SU-DHL-6 (cell line): ENCODE data around the gene HOXA10.

Source experiments
- EZH2phosphoT487 ChIP-seq: fragments of 200-600 bp; sonication (generic), shearing (Covaris generic); conservative IDR thresholded peaks from 2 replicates; pipeline ENCODE4 v1.6.1; 2018; ENCODE audit warnings: mild to moderate bottlenecking, antibody characterized with exemption, low read length, moderate library complexity, mixed read lengths
- TF ChIP-seq, protein P1 (sequence below): fragments of 200-600 bp; sonication (generic); IDR thresholded peaks from one replicate; pipeline ENCODE4 v1.5.1; 2017; ENCODE audit warnings: antibody characterized with exemption, mild to moderate bottlenecking, low read length, moderate library complexity; ENCODE audit not compliant: insufficient read depth, poor library complexity, severe bottlenecking

DNA sequence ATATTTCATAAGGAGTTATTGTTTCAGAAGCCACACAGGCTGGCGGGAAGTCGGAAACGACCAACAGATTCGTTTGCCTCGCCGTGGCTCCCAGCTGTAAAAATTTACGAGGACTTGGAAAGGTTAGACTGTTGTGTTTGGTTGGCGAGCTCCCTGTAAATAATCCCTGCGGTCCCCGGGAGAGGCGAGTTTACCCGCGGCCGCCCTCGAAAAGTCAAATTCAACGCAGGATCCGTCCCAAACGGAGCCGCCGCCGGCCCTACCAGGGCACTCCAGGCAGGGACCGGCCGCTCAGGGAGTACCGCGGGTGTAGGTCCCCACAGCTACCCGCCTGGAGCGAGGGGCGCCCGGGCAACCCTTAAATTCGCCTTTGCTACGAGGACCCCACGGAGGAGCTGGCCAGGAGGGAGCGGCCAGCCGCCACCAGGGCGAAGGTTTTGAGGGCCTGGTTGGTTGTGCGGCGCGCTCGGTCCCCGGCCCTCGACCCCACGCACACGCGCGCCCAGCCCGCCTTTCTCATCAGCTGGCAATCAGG lies 8.1 kb downstream of the HOXA10 start:
- TF ChIP-seq, protein P1, sequence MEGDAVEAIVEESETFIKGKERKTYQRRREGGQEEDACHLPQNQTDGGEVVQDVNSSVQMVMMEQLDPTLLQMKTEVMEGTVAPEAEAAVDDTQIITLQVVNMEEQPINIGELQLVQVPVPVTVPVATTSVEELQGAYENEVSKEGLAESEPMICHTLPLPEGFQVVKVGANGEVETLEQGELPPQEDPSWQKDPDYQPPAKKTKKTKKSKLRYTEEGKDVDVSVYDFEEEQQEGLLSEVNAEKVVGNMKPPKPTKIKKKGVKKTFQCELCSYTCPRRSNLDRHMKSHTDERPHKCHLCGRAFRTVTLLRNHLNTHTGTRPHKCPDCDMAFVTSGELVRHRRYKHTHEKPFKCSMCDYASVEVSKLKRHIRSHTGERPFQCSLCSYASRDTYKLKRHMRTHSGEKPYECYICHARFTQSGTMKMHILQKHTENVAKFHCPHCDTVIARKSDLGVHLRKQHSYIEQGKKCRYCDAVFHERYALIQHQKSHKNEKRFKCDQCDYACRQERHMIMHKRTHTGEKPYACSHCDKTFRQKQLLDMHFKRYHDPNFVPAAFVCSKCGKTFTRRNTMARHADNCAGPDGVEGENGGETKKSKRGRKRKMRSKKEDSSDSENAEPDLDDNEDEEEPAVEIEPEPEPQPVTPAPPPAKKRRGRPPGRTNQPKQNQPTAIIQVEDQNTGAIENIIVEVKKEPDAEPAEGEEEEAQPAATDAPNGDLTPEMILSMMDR = no peak
- TF ChIP-seq EZH2phosphoT487 = no peak
